HUDEP-2 (cell line): ENCODE data around the gene AKT1S1.

Source experiments
- DNase-seq, 76 experiments: peaks; one replicate each; lab custom pipeline; 2025; ENCODE audit not compliant: unreplicated experiment in 76 of 76; lab: John Stamatoyannopoulos, UW

AKT1S1 gene

DNA sequence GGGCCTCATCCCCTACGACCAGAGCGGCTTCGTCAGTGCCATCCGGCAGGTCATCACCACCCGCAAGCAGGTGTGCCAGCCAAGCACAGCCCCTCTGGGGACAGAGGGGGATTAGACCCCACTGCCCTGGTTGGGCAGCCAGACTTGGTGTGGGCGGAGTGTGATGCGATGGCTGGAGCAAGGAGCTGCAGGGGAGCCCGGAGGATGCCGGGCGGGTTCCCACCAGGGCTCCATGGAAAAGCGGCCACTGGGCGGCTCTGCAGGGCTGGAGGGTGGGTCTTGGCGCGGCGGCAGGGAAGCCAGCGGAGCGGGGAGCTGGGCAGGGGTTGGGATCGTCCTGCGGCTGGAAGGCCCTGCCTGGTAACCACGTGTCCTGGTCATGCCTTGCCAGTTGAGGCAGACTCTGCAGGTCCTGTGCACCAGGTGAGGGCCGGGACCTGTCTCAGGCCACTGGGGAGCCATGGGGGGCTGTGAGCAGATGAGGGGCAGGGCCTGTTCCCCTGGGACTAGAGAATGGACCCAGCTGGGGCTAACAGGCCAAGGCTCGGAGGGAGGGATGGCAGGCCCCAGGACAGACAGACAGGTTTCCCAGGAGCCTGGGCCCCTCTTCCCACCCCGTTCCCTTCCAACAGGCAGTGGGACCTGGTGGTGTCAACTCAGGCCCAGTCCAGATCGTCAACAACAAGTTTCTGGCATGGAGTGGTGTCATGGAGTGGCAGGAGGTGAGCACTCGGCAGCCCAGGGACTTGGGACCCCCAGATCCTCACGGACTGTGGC is 19.9 kb downstream of the AKT1S1 start:
- no peak for DNase-seq

GRCh38 chr19:49856574-49857021 is 20.6 kb downstream of the AKT1S1 start:
- DNase-seq: no peak

- DNase-seq: no peak
Measured at GRCh38 chr19:49855676-49856573, 21.2 kb downstream of the AKT1S1 start.

DNA sequence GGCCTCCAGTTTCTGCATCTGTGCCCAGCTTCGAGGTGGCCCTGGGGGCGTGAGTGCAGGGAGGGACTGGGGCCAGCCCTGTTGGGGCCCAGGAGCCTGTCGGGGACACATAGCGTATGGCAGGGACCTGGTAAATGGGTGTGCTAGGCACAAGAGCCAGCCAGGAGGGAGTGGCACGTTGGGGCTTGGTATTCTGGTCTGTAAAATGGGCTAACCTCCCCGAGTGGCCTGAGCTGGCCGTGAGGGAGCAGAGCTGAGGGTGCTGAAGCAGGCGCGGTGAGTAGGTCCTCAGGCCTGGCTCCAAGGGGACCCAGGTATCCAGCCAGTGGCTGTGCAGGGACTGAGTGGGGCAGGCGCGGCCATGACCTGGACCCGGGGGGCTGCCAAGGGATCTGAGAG is 21.9 kb downstream of the AKT1S1 start:
- no peak for DNase-seq

- DNase-seq: no peak
Measured at GRCh38 chr19:49854378-49855263, 22.5 kb downstream of the AKT1S1 start.

DNA sequence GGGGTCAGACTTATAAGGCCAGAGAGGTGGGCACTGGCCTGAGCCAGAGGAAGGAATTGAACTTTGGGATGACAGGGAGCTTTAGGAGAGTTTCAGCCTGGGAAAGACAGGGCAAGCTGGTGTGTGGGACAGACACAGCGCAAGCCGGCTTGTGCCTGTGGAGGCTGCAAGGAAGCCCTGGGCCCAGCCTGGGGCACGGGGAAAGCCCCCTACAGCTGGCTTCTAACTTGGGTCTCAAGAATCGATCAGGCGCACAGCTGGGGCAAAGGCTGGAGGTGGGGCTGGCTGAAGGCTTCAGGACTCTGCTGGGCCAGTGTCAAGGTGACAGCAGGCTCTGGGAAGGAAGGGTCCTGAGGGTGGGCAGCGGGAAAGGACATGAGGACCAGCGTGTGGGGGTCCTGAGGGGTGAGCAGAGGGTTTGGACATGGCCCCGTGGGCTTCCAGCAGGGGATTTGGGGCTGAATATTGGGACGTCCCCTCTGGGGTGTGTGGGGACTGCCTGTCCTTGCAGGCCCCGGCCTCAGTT is 23.2 kb downstream of the AKT1S1 start:
- no peak for DNase-seq

- DNase-seq: no peak
Measured at GRCh38 chr19:49852631-49853126, 24.5 kb downstream of the AKT1S1 start.

DNA sequence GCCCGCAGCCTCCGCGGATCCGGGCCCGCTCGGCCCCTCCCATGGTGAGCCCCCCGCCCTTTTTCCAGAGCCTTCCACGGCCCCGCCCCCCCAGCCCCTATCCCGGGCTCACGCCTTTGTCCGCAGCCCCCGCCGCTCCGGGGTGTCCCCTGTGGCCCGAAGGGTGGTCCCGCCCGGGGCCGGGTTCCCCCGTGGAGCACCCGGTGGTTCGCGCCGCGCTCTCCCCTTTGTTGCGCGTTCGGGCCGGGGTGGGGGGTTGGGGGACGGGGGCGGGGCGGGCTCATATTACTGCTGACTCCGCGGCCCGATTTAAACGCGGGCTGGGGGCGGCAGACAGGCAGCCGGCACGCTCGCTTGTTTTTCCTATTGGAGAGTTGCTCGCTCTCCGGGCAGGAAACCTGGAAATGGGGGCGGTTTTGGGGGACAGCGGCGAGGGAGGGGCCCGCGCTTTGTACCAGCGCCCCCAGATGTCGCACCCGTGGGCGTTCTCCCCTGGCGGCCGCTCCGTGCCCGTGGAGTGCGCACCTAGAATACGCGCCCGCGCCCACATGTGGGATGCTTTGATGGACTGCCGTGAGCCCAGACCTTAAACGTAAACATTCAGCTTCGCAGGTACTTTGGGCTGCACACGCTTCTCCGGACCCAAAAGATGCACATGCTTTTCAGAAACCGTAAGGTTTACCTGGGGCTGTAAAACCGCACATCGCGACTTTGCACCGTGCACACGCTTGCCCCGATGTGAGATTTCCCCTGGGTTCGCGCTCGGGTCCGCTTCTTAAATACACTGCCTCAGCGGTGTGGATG is 25.5 kb downstream of the AKT1S1 start:
- peak in 6 of 76 experiments; percentile 19 to 39 (median 28) for DNase-seq

GRCh38 chr19:49850487-49851342 is 26.4 kb downstream of the AKT1S1 start, which contains the start of gene PTOV1:
Gene PTOV1 (plus strand): TSS chr19:49851159.
- DNase-seq: peak in 75 of 76 experiments; percentile 39 to 100 (median 88)

GRCh38 chr19:49850221-49850486 is 27.0 kb downstream of the AKT1S1 start:
- DNase-seq: no peak

- DNase-seq: no peak
Measured at GRCh38 chr19:49849433-49850220, 27.5 kb downstream of the AKT1S1 start.

- no peak for DNase-seq
Measured at GRCh38 chr19:49848938-49849337, 28.2 kb downstream of the AKT1S1 start.

GRCh38 chr19:49847731-49848696 is 29.1 kb downstream of the AKT1S1 start:
- DNase-seq: peak in 39 of 76 experiments; percentile 10 to 72 (median 45)

GRCh38 chr19:49846408-49846807 is 30.7 kb downstream of the AKT1S1 start:
- DNase-seq: no peak

- DNase-seq: peak in 1 of 76 experiments; percentile 16
Measured at GRCh38 chr19:49845414-49845813, 31.7 kb downstream of the AKT1S1 start.
